ENCODE results near the gene APOL5. TPM values are rescaled to one million over a fixed set of nuclear protein-coding genes. Genes with fewer than 3 reads are reported as not detected.

The APOL5 gene
- polyA plus RNA-seq, 1 of the 3 experiments (the other 2 are of a cell fraction), result not detected

Other genes starting within 250 kb of the APOL5 start
- gene RASD2, start 177.0 kb upstream of the APOL5 start, polyA plus RNA-seq (2012; rRNA removed), result 0.13 and 0.30 TPM in 2 replicates
- gene MB, start 100.5 kb upstream of the APOL5 start, polyA plus RNA-seq (2012; rRNA removed), result 0.86 and 0.95 TPM in 2 replicates
- gene APOL6, start 69.4 kb upstream of the APOL5 start, polyA plus RNA-seq (2012; rRNA removed), result 0.88 and 0.90 TPM in 2 replicates